Fibroblast of skin of right quadriceps (primary cell): Measurements from ENCODE around the gene RBM47.
"Not testable (repeated sequence)": the region's sequence is repeated elsewhere in the genome, so short reads cannot be mapped to it uniquely, and the experiment has no call there.

Experiments used
- DNase-seq: peaks from one replicate; pipeline ENCODE4 v3.0.0-alpha.2; 2013

Gene RBM47

GRCh38 chr4:40585201-40585799, 44.4 kb downstream of the RBM47 start:
- no peak for DNase-seq

GRCh38 chr4:40584517-40585141, 45.0 kb downstream of the RBM47 start:
- DNase-seq, result no peak

GRCh38 chr4:40583850-40584439, 45.7 kb downstream of the RBM47 start:
- DNase-seq, result no peak

- DNase-seq, result no peak
Measured at GRCh38 chr4:40582413-40582812, 47.3 kb downstream of the RBM47 start.

GRCh38 chr4:40581254-40582140, 48.2 kb downstream of the RBM47 start:
- no peak for DNase-seq

- DNase-seq, result peak; percentile 80
Measured at GRCh38 chr4:40579983-40580382, 49.7 kb downstream of the RBM47 start.

- DNase-seq, result no peak
Measured at GRCh38 chr4:40577588-40578253, 51.9 kb downstream of the RBM47 start.

- peak; percentile 82 for DNase-seq
Measured at GRCh38 chr4:40576651-40577480, 52.8 kb downstream of the RBM47 start.

GRCh38 chr4:40575846-40576245, 53.8 kb downstream of the RBM47 start:
- no peak for DNase-seq

GRCh38 chr4:40573593-40574311, 55.9 kb downstream of the RBM47 start:
- no peak for DNase-seq

- no peak for DNase-seq
Measured at GRCh38 chr4:40572692-40573310, 56.9 kb downstream of the RBM47 start.

- no peak for DNase-seq
Measured at GRCh38 chr4:40571208-40571607, 58.5 kb downstream of the RBM47 start.

GRCh38 chr4:40570348-40571077, 59.2 kb downstream of the RBM47 start:
- no peak for DNase-seq

- DNase-seq, result no peak
Measured at GRCh38 chr4:40564815-40565483, 64.7 kb downstream of the RBM47 start.

GRCh38 chr4:40564004-40564403, 65.7 kb downstream of the RBM47 start:
- DNase-seq, result no peak

- no peak for DNase-seq
Measured at GRCh38 chr4:40563401-40563800, 66.3 kb downstream of the RBM47 start.

- peak; percentile 68 for DNase-seq
Measured at GRCh38 chr4:40562681-40563080, 67.0 kb downstream of the RBM47 start.

GRCh38 chr4:40562208-40562607, 67.5 kb downstream of the RBM47 start:
- DNase-seq, result no peak

GRCh38 chr4:40561543-40562177, 68.0 kb downstream of the RBM47 start:
- DNase-seq, result not testable (repeated sequence)
